Measurements from ENCODE around the gene NACC1.

GRCh38 chr19:13087795-13088537, 30.1 kb upstream of the NACC1 start:
- no peak for TF ChIP-seq POLR2AphosphoS5 (IDR thresholded peaks at IDR 0.05; ENCODE audit: low read depth, low read length)
- TF ChIP-seq JUN (IDR thresholded peaks at IDR 0.05; ENCODE audit: low read depth, low read length): no peak
- TF ChIP-seq RFX5 (IDR thresholded peaks at IDR 0.05; ENCODE audit: borderline replicate concordance, low read depth, low read length): no peak
- TF ChIP-seq SUZ12 (IDR thresholded peaks at IDR 0.05; ENCODE audit: low read length): no peak
- no peak for TF ChIP-seq SP2 (IDR thresholded peaks at IDR 0.05; ENCODE audit: low read length)

Data from H1 (cell line).